Hepatocyte (in vitro differentiated cells): ENCODE data around the gene ZNF527.

Source experiments
- EZH2phosphoT487 ChIP-seq: fragments of 200-600 bp; sonication (generic); IDR thresholded peaks from one replicate; pipeline ENCODE4 v1.6.1; 2018; ENCODE audit warnings: antibody characterized with exemption, mild to moderate bottlenecking, low read depth, moderate library complexity; ENCODE audit not compliant: unreplicated experiment, severe bottlenecking
- TF ChIP-seq, protein P1 (sequence below): fragments of 200-600 bp; sonication (generic); IDR thresholded peaks from 2 replicates; pipeline ENCODE4 v1.5.1; 2016; ENCODE audit warnings: antibody characterized with exemption, mild to moderate bottlenecking; ENCODE audit not compliant: poor library complexity

DNA sequence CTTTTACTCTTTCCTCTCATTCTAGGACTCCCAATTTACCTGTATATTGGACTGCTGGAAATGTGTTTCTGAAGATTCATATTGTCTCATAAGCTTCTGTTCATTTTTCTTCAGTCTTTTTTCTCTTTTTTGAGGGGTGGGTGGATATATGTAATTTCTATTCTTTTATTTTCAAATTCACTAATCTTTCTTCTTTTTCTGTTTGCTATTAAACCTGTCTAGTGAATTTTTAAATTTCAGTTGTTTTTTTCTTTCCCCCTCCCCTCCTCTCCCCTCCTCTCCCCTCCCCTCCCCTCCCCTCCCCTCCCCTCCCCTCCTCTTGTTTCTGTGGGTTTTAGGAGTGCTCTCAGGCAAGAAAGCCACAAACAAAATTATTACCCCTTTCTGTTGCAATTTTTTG lies 16.9 kb upstream of the ZNF527 start:
- TF ChIP-seq, protein P1, sequence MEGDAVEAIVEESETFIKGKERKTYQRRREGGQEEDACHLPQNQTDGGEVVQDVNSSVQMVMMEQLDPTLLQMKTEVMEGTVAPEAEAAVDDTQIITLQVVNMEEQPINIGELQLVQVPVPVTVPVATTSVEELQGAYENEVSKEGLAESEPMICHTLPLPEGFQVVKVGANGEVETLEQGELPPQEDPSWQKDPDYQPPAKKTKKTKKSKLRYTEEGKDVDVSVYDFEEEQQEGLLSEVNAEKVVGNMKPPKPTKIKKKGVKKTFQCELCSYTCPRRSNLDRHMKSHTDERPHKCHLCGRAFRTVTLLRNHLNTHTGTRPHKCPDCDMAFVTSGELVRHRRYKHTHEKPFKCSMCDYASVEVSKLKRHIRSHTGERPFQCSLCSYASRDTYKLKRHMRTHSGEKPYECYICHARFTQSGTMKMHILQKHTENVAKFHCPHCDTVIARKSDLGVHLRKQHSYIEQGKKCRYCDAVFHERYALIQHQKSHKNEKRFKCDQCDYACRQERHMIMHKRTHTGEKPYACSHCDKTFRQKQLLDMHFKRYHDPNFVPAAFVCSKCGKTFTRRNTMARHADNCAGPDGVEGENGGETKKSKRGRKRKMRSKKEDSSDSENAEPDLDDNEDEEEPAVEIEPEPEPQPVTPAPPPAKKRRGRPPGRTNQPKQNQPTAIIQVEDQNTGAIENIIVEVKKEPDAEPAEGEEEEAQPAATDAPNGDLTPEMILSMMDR = no peak
- no peak for TF ChIP-seq EZH2phosphoT487
